GM21360 (cell line): ENCODE results near the gene GRSF1.
"Not testable (repeated sequence)": the region's sequence is repeated elsewhere in the genome, so short reads cannot be mapped to it uniquely, and the experiment has no call there.

Experiments used
- ATAC-seq: cut with Tn5 transposase; IDR thresholded peaks from one replicate; pipeline ENCODE4 v1.9.1; 2021; ENCODE audit warnings: mild to moderate bottlenecking, moderate library complexity; ENCODE audit not compliant: unreplicated experiment

Gene GRSF1

DNA sequence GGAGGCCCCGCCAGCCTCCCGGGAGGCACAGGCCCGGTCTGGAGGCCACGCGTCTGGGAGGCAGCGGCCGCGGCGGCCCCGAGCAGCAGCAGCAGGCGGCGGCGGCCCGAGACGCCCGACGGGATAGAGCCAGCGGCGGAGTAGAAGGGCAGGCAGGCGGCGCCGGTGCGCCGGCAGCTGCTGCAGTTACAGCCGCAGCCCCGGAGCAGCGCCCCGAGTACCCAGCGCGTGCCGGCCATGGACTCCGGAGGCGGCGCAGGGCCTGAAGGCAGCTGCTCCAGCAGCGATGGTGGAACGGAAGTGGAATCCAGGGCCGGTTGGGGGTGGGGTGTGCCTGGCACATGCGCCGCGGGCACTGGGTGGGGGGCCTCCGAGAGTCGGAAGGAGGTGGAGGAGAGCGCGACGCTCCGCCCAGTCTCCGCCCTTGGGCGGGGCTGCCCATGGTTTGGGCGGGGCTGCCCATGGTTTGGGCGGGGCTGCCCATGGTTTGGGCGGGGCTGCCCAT, at the start of gene GRSF1:
GRSF1 (minus strand) TSS at position 302 of the 505 bp plus-strand sequence; CDS start at position 239, 63 bp downstream.
- peak; percentile 58 for ATAC-seq

DNA sequence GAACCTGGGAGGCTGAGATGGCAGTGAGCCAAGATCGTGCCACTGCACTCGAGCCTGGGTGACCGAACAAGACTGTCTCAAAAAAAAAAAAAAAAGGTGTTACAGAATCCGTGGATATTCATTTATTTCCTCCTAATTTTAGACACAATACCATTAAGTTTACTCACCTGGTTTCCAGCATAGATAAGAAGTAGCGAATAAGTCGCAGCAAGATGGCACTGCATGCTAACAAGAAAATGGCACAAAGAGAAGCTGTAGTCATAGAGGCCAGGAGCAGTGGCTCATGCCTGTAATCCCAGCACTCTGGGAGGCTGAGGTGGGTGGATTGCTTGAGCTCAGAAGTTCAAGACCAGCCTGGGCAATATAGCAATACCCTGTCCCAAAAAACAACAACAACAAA, 45.5 kb upstream of the GRSF1 start:
- ATAC-seq: no peak

GRCh38 chr4:70880739-70881138, 41.0 kb upstream of the GRSF1 start:
- no peak for ATAC-seq

- no peak for ATAC-seq
These were observed 37.9 kb upstream of the GRSF1 start for GRCh38 chr4:70877556-70877955.

DNA sequence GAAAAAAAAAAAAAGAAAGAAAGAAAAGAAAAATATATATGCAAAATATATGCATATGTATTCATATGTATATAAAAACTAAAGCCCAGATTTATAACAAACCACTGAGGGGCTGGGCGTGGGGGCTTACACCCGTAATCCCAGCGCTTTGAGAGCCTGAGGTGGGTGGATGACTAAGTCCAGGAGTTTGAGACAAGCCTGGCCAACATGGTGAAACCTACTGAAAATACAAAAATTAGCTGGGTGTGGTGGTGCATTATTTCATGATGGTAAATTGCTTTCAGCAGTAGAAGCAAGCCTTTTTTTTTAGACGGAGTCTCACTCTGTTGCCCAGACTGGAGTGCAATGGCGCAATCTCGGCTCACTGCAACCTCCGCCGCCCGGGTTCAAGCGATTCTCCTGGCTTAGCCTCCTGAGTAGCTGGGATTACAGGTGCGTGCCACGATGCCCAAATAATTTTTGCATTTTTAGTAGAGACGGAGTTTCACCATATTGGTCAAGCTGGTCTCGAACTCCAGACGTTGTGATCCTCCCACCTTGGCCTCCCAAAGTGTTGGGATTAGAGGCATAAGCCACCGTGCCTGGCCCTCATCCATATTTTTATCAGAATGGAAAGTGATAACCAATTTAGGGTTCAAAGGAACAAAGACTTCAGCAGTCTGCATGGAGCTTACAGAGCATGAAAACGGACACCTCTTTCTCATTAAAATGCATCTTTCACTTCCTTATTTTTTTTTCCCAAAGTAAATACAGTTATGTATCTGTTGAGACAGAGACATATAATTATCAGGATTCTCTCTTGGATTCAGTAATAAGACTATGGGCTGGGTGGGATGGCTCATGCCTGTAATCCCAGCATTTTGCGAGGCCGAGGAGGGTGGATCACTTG, 34.8 kb upstream of the GRSF1 start:
- peak; percentile 65 for ATAC-seq

- ATAC-seq: no peak
These were observed 33.5 kb upstream of the GRSF1 start for GRCh38 chr4:70873216-70873615.

DNA sequence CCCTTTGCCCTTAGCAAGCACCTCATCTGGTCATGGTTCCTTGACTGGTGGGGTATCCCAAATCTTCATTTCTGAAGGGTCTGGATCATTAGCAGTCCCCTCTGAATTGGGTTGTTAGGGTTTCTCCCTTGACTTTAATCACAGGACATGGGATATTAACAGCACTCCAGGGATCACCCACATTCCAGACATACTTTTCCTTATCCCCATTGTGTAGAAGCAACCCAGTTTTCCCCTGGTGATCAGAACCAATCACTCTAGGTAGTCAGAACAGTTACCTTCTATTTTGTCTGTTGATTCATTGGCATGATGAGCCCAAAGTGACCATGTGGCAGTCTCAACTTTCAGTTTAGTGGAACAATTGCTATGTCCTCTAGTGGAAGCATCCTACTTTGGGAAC, 29.1 kb upstream of the GRSF1 start:
- ATAC-seq: no peak

DNA sequence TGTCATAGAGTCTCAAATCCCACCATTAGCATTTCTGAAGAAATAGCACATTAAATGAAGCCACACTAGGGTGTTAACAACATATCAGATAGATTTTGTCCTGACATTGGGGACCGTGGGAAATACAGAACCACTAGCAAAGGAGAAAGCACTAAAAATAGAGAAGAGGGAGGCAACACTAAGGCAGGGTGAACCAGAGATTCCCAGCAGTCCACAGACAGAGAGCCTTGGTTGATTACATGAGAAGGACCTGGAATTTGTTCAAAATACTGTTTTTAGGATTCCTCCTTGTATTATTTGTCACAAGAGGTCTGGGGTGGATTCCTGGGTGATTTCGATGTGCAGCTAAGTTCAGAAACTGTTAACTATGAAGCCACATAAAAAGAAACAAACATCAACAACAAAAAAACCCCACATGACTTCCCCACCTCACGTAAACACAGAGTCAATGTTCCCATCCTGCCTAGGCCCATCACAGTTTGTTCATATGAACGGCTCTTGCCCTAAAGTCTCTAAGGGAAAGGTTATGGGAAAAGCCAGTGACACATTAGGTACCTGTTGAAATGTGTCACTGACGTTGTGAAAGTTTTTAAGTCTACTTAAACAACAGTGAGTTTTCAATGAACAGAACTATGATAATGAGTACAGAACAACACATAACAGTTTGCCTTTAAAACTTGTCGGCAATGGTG, 23.6 kb upstream of the GRSF1 start:
- ATAC-seq: peak; percentile 71

- ATAC-seq: no peak
These were observed 19.4 kb upstream of the GRSF1 start for GRCh38 chr4:70859066-70859465.

GRCh38 chr4:70858454-70858853, 18.8 kb upstream of the GRSF1 start:
- ATAC-seq: no peak

GRCh38 chr4:70855464-70855863, 15.8 kb upstream of the GRSF1 start:
- ATAC-seq: no peak

GRCh38 chr4:70849291-70849690, 9.6 kb upstream of the GRSF1 start:
- ATAC-seq: no peak

- ATAC-seq: peak; percentile 22
These were observed 4.5 kb upstream of the GRSF1 start for GRCh38 chr4:70844180-70844579.

DNA sequence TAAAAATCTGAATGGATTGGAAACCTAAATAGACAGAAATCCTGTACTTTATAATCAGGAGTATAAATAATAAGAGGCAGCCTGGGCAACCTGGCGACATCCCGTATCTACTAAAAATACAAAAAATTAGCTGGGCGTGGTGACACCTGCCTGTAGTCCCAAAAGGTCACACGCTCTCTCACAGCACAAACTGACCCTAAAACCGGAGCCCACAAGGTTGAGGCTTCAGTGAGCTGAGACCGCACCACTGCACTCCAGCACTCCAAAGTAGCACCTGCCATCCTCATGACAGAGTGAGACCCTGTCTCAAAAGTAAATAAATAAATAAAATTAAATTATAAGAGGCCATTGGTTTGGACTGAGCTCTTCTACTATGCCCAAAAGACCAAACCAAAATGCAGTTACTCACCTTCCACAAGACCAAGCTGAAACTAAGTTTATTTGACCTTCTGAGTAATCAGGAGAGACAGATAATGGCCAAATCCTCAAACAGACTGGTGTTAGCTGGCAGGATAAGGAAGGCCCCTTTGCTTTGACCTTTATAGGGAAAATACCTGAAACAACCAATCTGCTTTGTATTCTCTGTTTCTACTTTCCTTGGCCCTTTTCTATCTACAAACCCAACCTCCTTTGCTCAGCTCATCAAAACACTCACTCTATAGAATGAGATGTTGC, 3.2 kb upstream of the GRSF1 start:
- peak; percentile 23 for ATAC-seq

GRCh38 chr4:70841951-70842350, 2.3 kb upstream of the GRSF1 start:
- no peak for ATAC-seq

DNA sequence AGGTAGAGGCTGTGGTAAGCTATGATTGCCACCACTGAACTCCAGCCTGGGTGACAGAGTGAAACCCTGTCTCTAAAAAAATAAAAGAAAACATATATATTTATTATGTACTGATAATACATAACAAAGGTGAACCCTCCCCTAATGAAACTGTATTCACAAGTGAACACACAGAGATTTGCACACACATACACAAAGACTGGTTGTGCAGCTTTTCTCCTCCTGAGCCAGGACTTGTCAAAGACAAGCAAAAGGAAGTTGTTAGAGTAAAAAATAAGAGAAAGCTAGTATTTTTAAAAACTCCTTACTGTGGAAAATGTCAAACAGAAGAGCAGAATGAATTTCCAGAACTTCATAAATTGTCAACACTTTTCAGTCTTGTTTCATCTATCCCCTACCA, 1.5 kb upstream of the GRSF1 start:
- no peak for ATAC-seq

DNA sequence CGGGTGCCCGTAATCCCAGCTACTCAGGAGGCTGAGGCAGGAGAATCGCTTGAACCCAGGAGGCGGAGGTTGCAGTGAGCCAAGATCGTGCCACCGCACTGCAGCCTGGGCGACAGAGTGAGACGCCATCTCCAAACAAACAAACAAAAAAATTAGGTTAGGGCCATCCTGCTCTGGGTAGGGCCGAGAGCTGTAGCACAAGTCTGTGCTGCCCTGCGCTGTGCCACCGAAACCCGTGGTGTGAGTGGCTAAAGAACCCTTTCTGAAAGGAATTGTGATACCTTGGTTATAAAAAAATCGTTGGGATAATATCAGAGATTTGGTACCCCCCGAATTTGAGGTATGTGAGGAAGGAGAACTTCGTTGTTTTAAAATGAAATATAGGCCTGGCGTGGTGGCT, 941 bp upstream of the GRSF1 start:
- not testable (repeated sequence) for ATAC-seq

DNA sequence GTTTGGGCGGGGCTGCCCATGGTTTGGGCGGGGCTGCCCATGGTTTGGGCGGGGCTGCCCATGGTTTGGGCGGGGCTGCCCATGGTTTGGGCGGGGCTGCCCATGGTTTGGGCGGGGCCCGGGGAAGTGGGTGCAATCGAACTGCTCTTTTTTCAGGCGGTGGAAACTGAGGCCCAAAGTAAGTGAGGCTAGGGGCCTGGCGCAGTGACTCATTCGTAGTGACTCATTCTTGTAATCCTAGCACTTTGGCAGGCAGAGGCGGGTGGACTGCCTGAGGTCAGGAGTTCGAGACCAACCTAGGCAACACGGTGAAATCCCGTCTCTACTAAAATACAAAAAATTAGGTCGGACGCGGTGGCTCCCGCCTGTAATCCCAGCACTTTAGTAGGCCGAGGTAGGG, 447 bp upstream of the GRSF1 start:
- ATAC-seq: not testable (repeated sequence)

GRCh38 chr4:70838666-70839588, 763 bp downstream of the GRSF1 start:
- peak; percentile 46 for ATAC-seq

- no peak for ATAC-seq
These were observed 1.5 kb downstream of the GRSF1 start for GRCh38 chr4:70838204-70838603.
